OCI-LY1 (cell line): ENCODE results near the gene ABCB6.

Experiments used
- H2AFZ ChIP-seq: fragments of 200-600 bp; sonication (generic), shearing (Covaris generic); 2 replicates; pipeline ENCODE4 v1.6.0; 2014; ENCODE audit warnings: antibody characterized with exemption, mild to moderate bottlenecking, low read length
- H3F3A ChIP-seq: fragments of 200-600 bp; sonication (generic), shearing (Covaris generic); 2 replicates; pipeline ENCODE4 v1.6.0; 2014; ENCODE audit warnings: mild to moderate bottlenecking, antibody characterized with exemption, low read length, moderate library complexity; ENCODE audit not compliant: insufficient read depth
- H3K27ac ChIP-seq: fragments of 200-600 bp; sonication (generic); 2 replicates; pipeline ENCODE4 v1.5.1; 2014; ENCODE audit warnings: low read length, mixed run types, mild to moderate bottlenecking, low read depth; ENCODE audit not compliant: poor library complexity, severe bottlenecking
- H3K27me3 ChIP-seq: fragments of 200-600 bp; sonication (generic); 2 replicates; pipeline ENCODE4 v1.6.0; 2014; ENCODE audit warnings: antibody characterized with exemption, mild to moderate bottlenecking, low read length, moderate library complexity; ENCODE audit not compliant: insufficient read depth
- H3K36me3 ChIP-seq: fragments of 200-600 bp; sonication (generic); 2 replicates; pipeline ENCODE4 v1.6.1; 2014; ENCODE audit warnings: mild to moderate bottlenecking, antibody characterized with exemption, low read length, moderate library complexity, mixed read lengths; ENCODE audit not compliant: insufficient read depth
- H3K4me1 ChIP-seq: fragments of 200-600 bp; sonication (generic); 2 replicates; pipeline ENCODE4 v1.5.1; 2014; ENCODE audit warnings: mild to moderate bottlenecking, low read length, moderate library complexity; ENCODE audit not compliant: insufficient read depth, severe bottlenecking
- H3K4me2 ChIP-seq: fragments of 200-600 bp; sonication (generic), shearing (Covaris generic); 2 replicates; pipeline ENCODE4 v1.6.1; 2014; ENCODE audit warnings: low read length
- H3K4me3 ChIP-seq: fragments of 200-600 bp; sonication (generic); 2 replicates; pipeline ENCODE4 v1.5.1; 2014; ENCODE audit warnings: low read length, low read depth, mild to moderate bottlenecking, mixed read lengths; ENCODE audit not compliant: poor library complexity, severe bottlenecking
- H3K79me2 ChIP-seq: fragments of 200-600 bp; shearing (Covaris generic); 2 replicates; pipeline ENCODE4 v1.6.1; 2016; ENCODE audit warnings: mixed run types, low read length, mixed read lengths; ENCODE audit not compliant: insufficient read depth
- H3K9ac ChIP-seq: fragments of 200-600 bp; sonication (generic), shearing (Covaris generic); 2 replicates; pipeline ENCODE4 v1.6.1; 2014; ENCODE audit warnings: mild to moderate bottlenecking, low read length, mixed read lengths
- H3K9me2 ChIP-seq: fragments of 200-600 bp; sonication (generic), shearing (Covaris generic); 2 replicates; pipeline ENCODE4 v1.6.1; 2014; ENCODE audit warnings: low read depth, mild to moderate bottlenecking, low read length, mixed read lengths
- H3K9me3 ChIP-seq: fragments of 200-600 bp; shearing (Covaris generic); 2 replicates; pipeline ENCODE4 v1.6.1; 2014; ENCODE audit warnings: low read length, mixed read lengths
- H4K20me1 ChIP-seq: fragments of 200-600 bp; sonication (generic), shearing (Covaris generic); 2 replicates; pipeline ENCODE4 v1.6.0; 2016; ENCODE audit warnings: mild to moderate bottlenecking, low read length; ENCODE audit not compliant: insufficient read depth
- EZH2 ChIP-seq: fragments of 200-600 bp; sonication (generic), shearing (Covaris generic); IDR thresholded peaks from 2 replicates; pipeline ENCODE4 v1.8.0; 2017; ENCODE audit warnings: borderline replicate concordance, mixed run types, mild to moderate bottlenecking, antibody characterized with exemption, low read length, moderate library complexity, mixed read lengths
- TF ChIP-seq, protein P1 (sequence below): fragments of 200-600 bp; sonication (generic), shearing (Covaris generic); IDR thresholded peaks from 2 replicates; pipeline ENCODE4 v1.5.1; 2017; ENCODE audit warnings: mild to moderate bottlenecking, antibody characterized with exemption, low read length, moderate library complexity, mixed read lengths

The ABCB6 gene

GRCh38 chr2:219245148-219245898, 26.6 kb upstream of the ABCB6 start, which contains the start of the genes GLB1L and STK16:
TSS of gene GLB1L (minus strand) at chr2:219245444. CDS start at chr2:219243573, 1,871 bp downstream.
TSS of gene STK16 (plus strand) at chr2:219245479. CDS start at chr2:219246000, 521 bp downstream.
- Histone ChIP-seq H3K79me2 (no peaks in the 10 kb centered on the region), H3K9me2 (no peaks in the 10 kb centered on the region), H3K4me2 (peak within 1 kb of the TSS; percentile 73), H3K4me3 (peak within 1 kb of the TSS; percentile 78), H3K36me3 (peaks cover 31% of the 10 kb centered on the region), H3K4me1 (peaks cover 55% of the 10 kb centered on the region), H3K27me3 (no peaks in the 10 kb centered on the region), H4K20me1 (no peaks in the 10 kb centered on the region), H3K9ac (peak within 1 kb of the TSS; percentile 83), H3K27ac (peak within 1 kb of the TSS; percentile 39), H3F3A (no peaks in the 10 kb centered on the region), H2AFZ (no peak within 1 kb of the TSS), H3K9me3 (no peaks in the 10 kb centered on the region)
- TF ChIP-seq, protein P1, sequence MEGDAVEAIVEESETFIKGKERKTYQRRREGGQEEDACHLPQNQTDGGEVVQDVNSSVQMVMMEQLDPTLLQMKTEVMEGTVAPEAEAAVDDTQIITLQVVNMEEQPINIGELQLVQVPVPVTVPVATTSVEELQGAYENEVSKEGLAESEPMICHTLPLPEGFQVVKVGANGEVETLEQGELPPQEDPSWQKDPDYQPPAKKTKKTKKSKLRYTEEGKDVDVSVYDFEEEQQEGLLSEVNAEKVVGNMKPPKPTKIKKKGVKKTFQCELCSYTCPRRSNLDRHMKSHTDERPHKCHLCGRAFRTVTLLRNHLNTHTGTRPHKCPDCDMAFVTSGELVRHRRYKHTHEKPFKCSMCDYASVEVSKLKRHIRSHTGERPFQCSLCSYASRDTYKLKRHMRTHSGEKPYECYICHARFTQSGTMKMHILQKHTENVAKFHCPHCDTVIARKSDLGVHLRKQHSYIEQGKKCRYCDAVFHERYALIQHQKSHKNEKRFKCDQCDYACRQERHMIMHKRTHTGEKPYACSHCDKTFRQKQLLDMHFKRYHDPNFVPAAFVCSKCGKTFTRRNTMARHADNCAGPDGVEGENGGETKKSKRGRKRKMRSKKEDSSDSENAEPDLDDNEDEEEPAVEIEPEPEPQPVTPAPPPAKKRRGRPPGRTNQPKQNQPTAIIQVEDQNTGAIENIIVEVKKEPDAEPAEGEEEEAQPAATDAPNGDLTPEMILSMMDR = no peak
- TF ChIP-seq EZH2 = no peak

GRCh38 chr2:219244789-219245147, 26.0 kb upstream of the ABCB6 start:
- H3K4me2 ChIP-seq = peak overlapping the region; percentile 73
- H3K27ac ChIP-seq = no peak overlapping the region
- H3K9me2 ChIP-seq = no peaks in the 10 kb centered on the region
- H3K9me3 ChIP-seq = no peaks in the 10 kb centered on the region
- H3K36me3 ChIP-seq = peaks cover 25% of the 10 kb centered on the region; the same call in 1 of the 2 replicates
- no peaks in the 10 kb centered on the region for H3K79me2 ChIP-seq
- H3K27me3 ChIP-seq = no peaks in the 10 kb centered on the region
- H3F3A ChIP-seq = no peaks in the 10 kb centered on the region
- H2AFZ ChIP-seq = no peak overlapping the region
- peak overlapping the region; percentile 78 for H3K4me3 ChIP-seq
- peak overlapping the region; percentile 83 for H3K9ac ChIP-seq
- TF ChIP-seq, protein P1 = no peak; the same call in 1 of the 2 replicates
- no peak for TF ChIP-seq EZH2
- no peaks in the 10 kb centered on the region for H4K20me1 ChIP-seq
- H3K4me1 ChIP-seq = peaks cover 50% of the 10 kb centered on the region

DNA sequence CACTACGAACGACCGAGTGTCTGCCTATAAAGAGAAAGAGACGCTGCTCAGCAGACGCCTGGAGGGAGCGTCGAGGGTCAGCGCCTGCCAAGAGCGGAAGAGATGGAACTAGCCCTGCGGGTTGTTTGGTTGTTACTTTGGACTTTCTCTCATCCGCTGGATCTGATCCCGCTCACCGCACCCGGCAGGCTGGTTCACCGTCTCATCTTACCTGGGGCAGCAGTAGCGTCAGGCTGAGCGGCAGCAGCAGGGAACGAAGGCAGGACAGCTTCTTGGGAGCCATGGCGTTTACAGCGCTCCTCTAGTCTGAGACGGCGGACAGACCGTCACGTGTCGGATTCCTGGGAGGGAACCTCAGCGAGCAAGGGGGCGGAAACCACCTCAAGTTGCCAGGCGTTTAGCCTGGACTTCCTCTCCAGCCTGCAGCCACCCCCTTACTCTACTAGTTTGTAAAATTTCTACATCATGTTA, 24.6 kb upstream of the ABCB6 start:
- H3K9me3 ChIP-seq = no peaks in the 10 kb centered on the region
- no peaks in the 10 kb centered on the region for H3K9me2 ChIP-seq
- no peaks in the 10 kb centered on the region for H3K79me2 ChIP-seq
- no peak overlapping the region for H3K4me2 ChIP-seq
- H3K4me3 ChIP-seq = no peak overlapping the region
- H3K27ac ChIP-seq = no peak overlapping the region
- H3K4me1 ChIP-seq = peaks cover 35% of the 10 kb centered on the region
- H3K36me3 ChIP-seq = peaks cover 15% of the 10 kb centered on the region
- H3F3A ChIP-seq = no peaks in the 10 kb centered on the region
- H3K27me3 ChIP-seq = no peaks in the 10 kb centered on the region
- H4K20me1 ChIP-seq = no peaks in the 10 kb centered on the region
- H3K9ac ChIP-seq = no peak overlapping the region
- H2AFZ ChIP-seq = no peak overlapping the region
- TF ChIP-seq, protein P1 = no peak
- TF ChIP-seq EZH2 = no peak
